Measurements from ENCODE around the gene DOK6. TPM values are rescaled to one million over a fixed set of nuclear protein-coding genes. Genes with fewer than 3 reads are reported as not detected.

Gene DOK6
- total and polyA plus RNA-seq, 2 experiments from 2014 or later = 0.29 to 0.42 TPM

DNA sequence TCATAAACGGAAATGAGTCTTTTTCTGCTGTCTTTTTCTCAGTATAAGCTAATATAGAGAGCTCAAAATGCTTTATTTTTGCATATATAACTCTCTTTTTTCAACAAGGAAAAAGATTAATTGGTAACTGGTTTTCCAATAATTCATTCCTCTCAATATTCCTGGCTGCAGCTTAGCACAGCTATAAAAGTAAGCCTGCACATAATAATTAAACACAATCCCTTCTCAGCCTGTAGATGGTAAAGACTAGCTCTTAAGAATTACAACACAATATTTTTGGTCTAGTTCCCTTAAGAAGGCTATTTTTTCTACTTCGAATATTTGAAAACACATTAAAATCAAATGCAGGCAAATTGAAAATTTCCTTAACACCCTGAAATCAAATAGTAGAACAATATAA is 258.0 kb downstream of the DOK6 start:
- H3K9me2 ChIP-seq (ENCODE audit: insufficient read depth) = no peaks in the 10 kb centered on the region
- H3K27me3 ChIP-seq (ENCODE audit: insufficient read depth) = no peaks in the 10 kb centered on the region
- no peaks in the 10 kb centered on the region for H3K9me3 Mint-ChIP-seq
- H3K4me3 Mint-ChIP-seq = no peak overlapping the region
- H3K36me3 ChIP-seq (ENCODE audit: insufficient read depth) = no peaks in the 10 kb centered on the region
- no peak overlapping the region for H3K4me2 ChIP-seq
- no peak overlapping the region for H2AFZ ChIP-seq
- peaks cover 3% of the 10 kb centered on the region; the same call in 1 of the 2 replicates for H3K4me1 ChIP-seq (ENCODE audit: insufficient read depth)
- H3K27ac ChIP-seq (ENCODE audit: low read depth) = no peak overlapping the region
- peaks cover 7% of the 10 kb centered on the region; the same call in 2 of the 3 replicates for H3K4me1 Mint-ChIP-seq
- ATAC-seq = no peak
- no peak overlapping the region for H3K4me3 ChIP-seq
- H3K27me3 Mint-ChIP-seq (ENCODE audit: insufficient read depth, low read depth, poor library complexity) = no peaks in the 10 kb centered on the region
- no peaks in the 10 kb centered on the region for H4K20me1 ChIP-seq (replicated peaks; ENCODE audit: insufficient read depth)
- H3K79me2 ChIP-seq (replicated peaks; ENCODE audit: insufficient read depth) = no peaks in the 10 kb centered on the region
- DNase-seq (ENCODE audit: low spot score) = no peak
- H3F3A ChIP-seq (replicated peaks; ENCODE audit: low read depth) = no peaks in the 10 kb centered on the region
- H3K27ac Mint-ChIP-seq = no peak overlapping the region
- no peak for TF ChIP-seq NANOG (IDR thresholded peaks at IDR 0.05; ENCODE audit: borderline replicate concordance)
- TF ChIP-seq, protein P1, sequence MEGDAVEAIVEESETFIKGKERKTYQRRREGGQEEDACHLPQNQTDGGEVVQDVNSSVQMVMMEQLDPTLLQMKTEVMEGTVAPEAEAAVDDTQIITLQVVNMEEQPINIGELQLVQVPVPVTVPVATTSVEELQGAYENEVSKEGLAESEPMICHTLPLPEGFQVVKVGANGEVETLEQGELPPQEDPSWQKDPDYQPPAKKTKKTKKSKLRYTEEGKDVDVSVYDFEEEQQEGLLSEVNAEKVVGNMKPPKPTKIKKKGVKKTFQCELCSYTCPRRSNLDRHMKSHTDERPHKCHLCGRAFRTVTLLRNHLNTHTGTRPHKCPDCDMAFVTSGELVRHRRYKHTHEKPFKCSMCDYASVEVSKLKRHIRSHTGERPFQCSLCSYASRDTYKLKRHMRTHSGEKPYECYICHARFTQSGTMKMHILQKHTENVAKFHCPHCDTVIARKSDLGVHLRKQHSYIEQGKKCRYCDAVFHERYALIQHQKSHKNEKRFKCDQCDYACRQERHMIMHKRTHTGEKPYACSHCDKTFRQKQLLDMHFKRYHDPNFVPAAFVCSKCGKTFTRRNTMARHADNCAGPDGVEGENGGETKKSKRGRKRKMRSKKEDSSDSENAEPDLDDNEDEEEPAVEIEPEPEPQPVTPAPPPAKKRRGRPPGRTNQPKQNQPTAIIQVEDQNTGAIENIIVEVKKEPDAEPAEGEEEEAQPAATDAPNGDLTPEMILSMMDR (conservative IDR thresholded peaks at IDR 0.05; ENCODE audit: low read depth in 2 of 2) = no peak
- TF ChIP-seq CREB1 (CRISPR knock-in tag; IDR thresholded peaks at IDR 0.05; ENCODE audit: low read depth) = no peak
- TF ChIP-seq ZNF114 (CRISPR knock-in tag; IDR thresholded peaks at IDR 0.05) = no peak
- no peak for TF ChIP-seq ZNF331 (CRISPR knock-in tag; IDR thresholded peaks at IDR 0.05; ENCODE audit: low read depth)
- TF ChIP-seq, protein P2, sequence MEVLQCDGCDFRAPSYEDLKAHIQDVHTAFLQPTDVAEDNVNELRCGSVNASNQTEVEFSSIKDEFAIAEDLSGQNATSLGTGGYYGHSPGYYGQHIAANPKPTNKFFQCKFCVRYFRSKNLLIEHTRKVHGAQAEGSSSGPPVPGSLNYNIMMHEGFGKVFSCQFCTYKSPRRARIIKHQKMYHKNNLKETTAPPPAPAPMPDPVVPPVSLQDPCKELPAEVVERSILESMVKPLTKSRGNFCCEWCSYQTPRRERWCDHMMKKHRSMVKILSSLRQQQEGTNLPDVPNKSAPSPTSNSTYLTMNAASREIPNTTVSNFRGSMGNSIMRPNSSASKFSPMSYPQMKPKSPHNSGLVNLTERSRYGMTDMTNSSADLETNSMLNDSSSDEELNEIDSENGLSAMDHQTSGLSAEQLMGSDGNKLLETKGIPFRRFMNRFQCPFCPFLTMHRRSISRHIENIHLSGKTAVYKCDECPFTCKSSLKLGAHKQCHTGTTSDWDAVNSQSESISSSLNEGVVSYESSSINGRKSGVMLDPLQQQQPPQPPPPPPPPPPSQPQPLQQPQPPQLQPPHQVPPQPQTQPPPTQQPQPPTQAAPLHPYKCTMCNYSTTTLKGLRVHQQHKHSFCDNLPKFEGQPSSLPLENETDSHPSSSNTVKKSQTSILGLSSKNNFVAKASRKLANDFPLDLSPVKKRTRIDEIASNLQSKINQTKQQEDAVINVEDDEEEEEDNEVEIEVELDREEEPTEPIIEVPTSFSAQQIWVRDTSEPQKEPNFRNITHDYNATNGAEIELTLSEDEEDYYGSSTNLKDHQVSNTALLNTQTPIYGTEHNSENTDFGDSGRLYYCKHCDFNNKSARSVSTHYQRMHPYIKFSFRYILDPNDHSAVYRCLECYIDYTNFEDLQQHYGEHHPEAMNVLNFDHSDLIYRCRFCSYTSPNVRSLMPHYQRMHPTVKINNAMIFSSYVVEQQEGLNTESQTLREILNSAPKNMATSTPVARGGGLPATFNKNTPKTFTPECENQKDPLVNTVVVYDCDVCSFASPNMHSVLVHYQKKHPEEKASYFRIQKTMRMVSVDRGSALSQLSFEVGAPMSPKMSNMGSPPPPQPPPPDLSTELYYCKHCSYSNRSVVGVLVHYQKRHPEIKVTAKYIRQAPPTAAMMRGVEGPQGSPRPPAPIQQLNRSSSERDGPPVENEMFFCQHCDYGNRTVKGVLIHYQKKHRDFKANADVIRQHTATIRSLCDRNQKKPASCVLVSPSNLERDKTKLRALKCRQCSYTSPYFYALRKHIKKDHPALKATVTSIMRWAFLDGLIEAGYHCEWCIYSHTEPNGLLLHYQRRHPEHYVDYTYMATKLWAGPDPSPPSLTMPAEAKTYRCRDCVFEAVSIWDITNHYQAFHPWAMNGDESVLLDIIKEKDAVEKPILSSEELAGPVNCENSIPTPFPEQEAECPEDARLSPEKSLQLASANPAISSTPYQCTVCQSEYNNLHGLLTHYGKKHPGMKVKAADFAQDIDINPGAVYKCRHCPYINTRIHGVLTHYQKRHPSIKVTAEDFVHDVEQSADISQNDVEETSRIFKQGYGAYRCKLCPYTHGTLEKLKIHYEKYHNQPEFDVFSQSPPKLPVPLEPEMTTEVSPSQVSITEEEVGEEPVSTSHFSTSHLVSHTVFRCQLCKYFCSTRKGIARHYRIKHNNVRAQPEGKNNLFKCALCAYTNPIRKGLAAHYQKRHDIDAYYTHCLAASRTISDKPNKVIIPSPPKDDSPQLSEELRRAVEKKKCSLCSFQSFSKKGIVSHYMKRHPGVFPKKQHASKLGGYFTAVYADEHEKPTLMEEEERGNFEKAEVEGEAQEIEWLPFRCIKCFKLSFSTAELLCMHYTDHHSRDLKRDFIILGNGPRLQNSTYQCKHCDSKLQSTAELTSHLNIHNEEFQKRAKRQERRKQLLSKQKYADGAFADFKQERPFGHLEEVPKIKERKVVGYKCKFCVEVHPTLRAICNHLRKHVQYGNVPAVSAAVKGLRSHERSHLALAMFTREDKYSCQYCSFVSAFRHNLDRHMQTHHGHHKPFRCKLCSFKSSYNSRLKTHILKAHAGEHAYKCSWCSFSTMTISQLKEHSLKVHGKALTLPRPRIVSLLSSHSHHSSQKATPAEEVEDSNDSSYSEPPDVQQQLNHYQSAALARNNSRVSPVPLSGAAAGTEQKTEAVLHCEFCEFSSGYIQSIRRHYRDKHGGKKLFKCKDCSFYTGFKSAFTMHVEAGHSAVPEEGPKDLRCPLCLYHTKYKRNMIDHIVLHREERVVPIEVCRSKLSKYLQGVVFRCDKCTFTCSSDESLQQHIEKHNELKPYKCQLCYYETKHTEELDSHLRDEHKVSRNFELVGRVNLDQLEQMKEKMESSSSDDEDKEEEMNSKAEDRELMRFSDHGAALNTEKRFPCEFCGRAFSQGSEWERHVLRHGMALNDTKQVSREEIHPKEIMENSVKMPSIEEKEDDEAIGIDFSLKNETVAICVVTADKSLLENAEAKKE (CRISPR knock-in tag; IDR thresholded peaks at IDR 0.05) = no peak
- no peak for TF ChIP-seq POLR2AphosphoS5 (IDR thresholded peaks at IDR 0.05; ENCODE audit: low read depth)
- no peak for TF ChIP-seq STAT1 (IDR thresholded peaks at IDR 0.05; ENCODE audit: unreplicated experiment)
- no peak for TF ChIP-seq EZH2 (IDR thresholded peaks at IDR 0.05; ENCODE audit: low read depth, unreplicated experiment)
- TF ChIP-seq, protein P3, sequence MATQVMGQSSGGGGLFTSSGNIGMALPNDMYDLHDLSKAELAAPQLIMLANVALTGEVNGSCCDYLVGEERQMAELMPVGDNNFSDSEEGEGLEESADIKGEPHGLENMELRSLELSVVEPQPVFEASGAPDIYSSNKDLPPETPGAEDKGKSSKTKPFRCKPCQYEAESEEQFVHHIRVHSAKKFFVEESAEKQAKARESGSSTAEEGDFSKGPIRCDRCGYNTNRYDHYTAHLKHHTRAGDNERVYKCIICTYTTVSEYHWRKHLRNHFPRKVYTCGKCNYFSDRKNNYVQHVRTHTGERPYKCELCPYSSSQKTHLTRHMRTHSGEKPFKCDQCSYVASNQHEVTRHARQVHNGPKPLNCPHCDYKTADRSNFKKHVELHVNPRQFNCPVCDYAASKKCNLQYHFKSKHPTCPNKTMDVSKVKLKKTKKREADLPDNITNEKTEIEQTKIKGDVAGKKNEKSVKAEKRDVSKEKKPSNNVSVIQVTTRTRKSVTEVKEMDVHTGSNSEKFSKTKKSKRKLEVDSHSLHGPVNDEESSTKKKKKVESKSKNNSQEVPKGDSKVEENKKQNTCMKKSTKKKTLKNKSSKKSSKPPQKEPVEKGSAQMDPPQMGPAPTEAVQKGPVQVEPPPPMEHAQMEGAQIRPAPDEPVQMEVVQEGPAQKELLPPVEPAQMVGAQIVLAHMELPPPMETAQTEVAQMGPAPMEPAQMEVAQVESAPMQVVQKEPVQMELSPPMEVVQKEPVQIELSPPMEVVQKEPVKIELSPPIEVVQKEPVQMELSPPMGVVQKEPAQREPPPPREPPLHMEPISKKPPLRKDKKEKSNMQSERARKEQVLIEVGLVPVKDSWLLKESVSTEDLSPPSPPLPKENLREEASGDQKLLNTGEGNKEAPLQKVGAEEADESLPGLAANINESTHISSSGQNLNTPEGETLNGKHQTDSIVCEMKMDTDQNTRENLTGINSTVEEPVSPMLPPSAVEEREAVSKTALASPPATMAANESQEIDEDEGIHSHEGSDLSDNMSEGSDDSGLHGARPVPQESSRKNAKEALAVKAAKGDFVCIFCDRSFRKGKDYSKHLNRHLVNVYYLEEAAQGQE (IDR thresholded peaks at IDR 0.05; ENCODE audit: unreplicated experiment) = no peak
- TF ChIP-seq EZH2phosphoT487 (IDR thresholded peaks at IDR 0.05; ENCODE audit: unreplicated experiment) = no peak
- TF ChIP-seq ETS1 (IDR thresholded peaks at IDR 0.05) = no peak
- no peak for TF ChIP-seq JUNB (IDR thresholded peaks at IDR 0.05; ENCODE audit: unreplicated experiment)
- no peaks in the 10 kb centered on the region for H3K36me3 Mint-ChIP-seq (ENCODE audit: low read depth)
